NB4 (cell line): ENCODE data around the gene HGD.

Source experiments
- DNase-seq: peaks from one replicate; pipeline ENCODE4 v3.0.0; 2010; ENCODE audit warnings: low read depth
- H3K4me3 ChIP-seq: one replicate; pipeline ENCODE4 v1.5.1; 2011; ENCODE audit warnings: mild to moderate bottlenecking, low read depth, low read length, moderate library complexity
- CTCF ChIP-seq: IDR thresholded peaks from one replicate; pipeline ENCODE4 v1.5.1; 2012; ENCODE audit warnings: low read depth, low read length
- MAX ChIP-seq: IDR thresholded peaks from 2 replicates; pipeline ENCODE4 v1.6.1; 2011; ENCODE audit warnings: low read depth, low read length
- MYC ChIP-seq: IDR thresholded peaks from 2 replicates; pipeline ENCODE4 v1.6.1; 2011; ENCODE audit warnings: low read depth, low read length
- POLR2A ChIP-seq: IDR thresholded peaks from 2 replicates; pipeline ENCODE4 v1.6.1; 2011; ENCODE audit warnings: mild to moderate bottlenecking; ENCODE audit not compliant: insufficient read length; ENCODE audit errors: extremely low read depth

HGD gene

GRCh38 chr3:120708408-120708807 is 26.4 kb upstream of the HGD start:
- DNase-seq = no peak
- no peak overlapping the region for H3K4me3 ChIP-seq
- TF ChIP-seq POLR2A (no peak), MYC (no peak), CTCF (no peak), MAX (no peak)

- H3K4me3 ChIP-seq = no peak overlapping the region
- no peak for DNase-seq
- TF ChIP-seq CTCF = no peak
- TF ChIP-seq MYC = no peak
- TF ChIP-seq MAX = no peak
- no peak for TF ChIP-seq POLR2A
Observed at GRCh38 chr3:120706950-120707349, 24.9 kb upstream of the HGD start.

GRCh38 chr3:120705884-120706582 is 24.0 kb upstream of the HGD start:
- H3K4me3 ChIP-seq = no peak overlapping the region
- no peak for DNase-seq
- TF ChIP-seq CTCF = no peak
- TF ChIP-seq POLR2A = no peak
- no peak for TF ChIP-seq MAX
- no peak for TF ChIP-seq MYC

GRCh38 chr3:120699333-120699732 is 17.3 kb upstream of the HGD start:
- no peak overlapping the region for H3K4me3 ChIP-seq
- no peak for DNase-seq
- TF ChIP-seq MYC (no peak), CTCF (no peak), POLR2A (no peak), MAX (no peak)

- DNase-seq = peak; percentile 7
- TF ChIP-seq MYC (no peak), MAX (no peak), CTCF (no peak), POLR2A (no peak)
Observed at GRCh38 chr3:120693439-120694171, 11.6 kb upstream of the HGD start.

More at GRCh38 chr3:120693439-120694171, 11.6 kb upstream of the HGD start:
- H3K4me3 ChIP-seq = no peak overlapping the region
